Upper lobe of right lung (tissue), 1 donor: Measurements from ENCODE around the gene OR10P1. TPM values are rescaled to one million over a fixed set of nuclear protein-coding genes. Genes with fewer than 3 reads are reported as not detected.

Experiments
- ATAC-seq: fragments of 200-7000 bp; cut with Tn5 transposase; one replicate; pipeline ENCODE4 v1.9.1; 2020; ENCODE audit warnings: mild to moderate bottlenecking, moderate library complexity
- DNase-seq: peaks from one replicate; pipeline ENCODE4 v3.0.0-alpha.2; 2020
- H3K27ac ChIP-seq: fragments of 200-600 bp; one replicate; pipeline ENCODE4 v1.8.0; 2022
- H3K27me3 ChIP-seq: fragments of 200-600 bp; one replicate; pipeline ENCODE4 v1.8.0; 2022; ENCODE audit warnings: mild to moderate bottlenecking
- H3K36me3 ChIP-seq: fragments of 200-600 bp; one replicate; pipeline ENCODE4 v1.8.0; 2022
- H3K4me1 ChIP-seq: fragments of 200-600 bp; one replicate; pipeline ENCODE4 v1.8.0; 2022
- H3K4me3 ChIP-seq: fragments of 200-600 bp; one replicate; pipeline ENCODE4 v1.8.0; 2022; ENCODE audit warnings: mild to moderate bottlenecking
- H3K9me3 ChIP-seq: fragments of 200-600 bp; one replicate; pipeline ENCODE4 v1.8.0; 2022
- CTCF ChIP-seq: fragments of 200-600 bp; IDR thresholded peaks from one replicate; pipeline ENCODE4 v1.8.0; 2022; ENCODE audit warnings: antibody characterized with exemption
- intact Hi-C: fragments of 100-400 bp; cut with DNase I; formaldehyde crosslinking; loops from one replicate; pipeline ENCODE4 v1.11.0; 2022
- total RNA-seq: library from RNA; stranded (reverse); fragmentation: NEBNext Ultra II Directional; extraction: Animal tissue kit (Norgen Biotek cat#: 25700); gene quantifications from one replicate; pipeline ENCODE4 v1.2.1, GENCODE V29; 2021
- donor health status: DM: no; HTN: yes; CAD: no; lungs with severe emphysema.

OR10P1 gene
- total RNA-seq, 1 donor from 2014 or later = not detected

- no peak for TF ChIP-seq CTCF
- Histone ChIP-seq H3K27me3 (no peaks in the 10 kb centered on the region), H3K9me3 (no peaks in the 10 kb centered on the region), H3K36me3 (no peaks in the 10 kb centered on the region), H3K4me1 (no peaks in the 10 kb centered on the region), H3K27ac (no peak overlapping the region), H3K4me3 (no peak overlapping the region)
- DNase-seq (no peak), ATAC-seq (peak; percentile 30)
- intact Hi-C loops = no loop called here
These were observed 5.0 kb upstream of the OR10P1 start for GRCh38 chr12:55631733-55632132.

- peak; percentile 40 for ATAC-seq
- no peaks in the 10 kb centered on the region for H3K4me1 ChIP-seq
- intact Hi-C loops = no loop called here
These were observed 3.5 kb upstream of the OR10P1 start for GRCh38 chr12:55633151-55633550.

GRCh38 chr12:55636116-55636655 lies 506 bp upstream of the OR10P1 start:
- Histone ChIP-seq H3K4me3 (no peak overlapping the region), H3K27ac (no peak overlapping the region), H3K36me3 (no peaks in the 10 kb centered on the region), H3K4me1 (no peaks in the 10 kb centered on the region), H3K27me3 (no peaks in the 10 kb centered on the region), H3K9me3 (no peaks in the 10 kb centered on the region)
- no peak for DNase-seq
- no peak for ATAC-seq
- intact Hi-C loops = no loop called here
- no peak for TF ChIP-seq CTCF

More at GRCh38 chr12:55633151-55633550, 3.5 kb upstream of the OR10P1 start:
- no peak for TF ChIP-seq CTCF
- DNase-seq = no peak
- H3K27ac ChIP-seq = no peak overlapping the region
- H3K4me3 ChIP-seq = no peak overlapping the region
- no peaks in the 10 kb centered on the region for H3K36me3 ChIP-seq
- H3K9me3 ChIP-seq = no peaks in the 10 kb centered on the region
- H3K27me3 ChIP-seq = no peaks in the 10 kb centered on the region

GRCh38 chr12:55637467-55637866 lies 775 bp downstream of the OR10P1 start:
- H3K36me3 ChIP-seq = no peaks in the 10 kb centered on the region
- no peaks in the 10 kb centered on the region for H3K9me3 ChIP-seq
- H3K27me3 ChIP-seq = no peaks in the 10 kb centered on the region
- intact Hi-C loops = no loop called here
- H3K4me3 ChIP-seq = no peak overlapping the region
- no peaks in the 10 kb centered on the region for H3K4me1 ChIP-seq
- no peak for TF ChIP-seq CTCF
- no peak for DNase-seq
- no peak for ATAC-seq
- no peak overlapping the region for H3K27ac ChIP-seq

GRCh38 chr12:55641595-55641994 lies 4.9 kb downstream of the OR10P1 start:
- H3K27ac ChIP-seq = peak overlapping the region; percentile 48
- no peaks in the 10 kb centered on the region for H3K36me3 ChIP-seq
- no peaks in the 10 kb centered on the region for H3K4me1 ChIP-seq
- no peak for TF ChIP-seq CTCF
- H3K9me3 ChIP-seq = no peaks in the 10 kb centered on the region
- intact Hi-C loops = no loop called here
- no peak for DNase-seq
- H3K27me3 ChIP-seq = no peaks in the 10 kb centered on the region
- ATAC-seq = no peak
- H3K4me3 ChIP-seq = no peak overlapping the region

- peaks cover 2% of the 10 kb centered on the region for H3K4me1 ChIP-seq
- DNase-seq (no peak), ATAC-seq (peak; percentile 37)
- H3K4me3 ChIP-seq = no peak overlapping the region
- no peaks in the 10 kb centered on the region for H3K27me3 ChIP-seq
- H3K9me3 ChIP-seq = no peaks in the 10 kb centered on the region
- peak overlapping the region; percentile 63 for H3K27ac ChIP-seq
- no peak for TF ChIP-seq CTCF
- no peaks in the 10 kb centered on the region for H3K36me3 ChIP-seq
- intact Hi-C loops = no loop called here
These were observed 5.6 kb downstream of the OR10P1 start for GRCh38 chr12:55642267-55642666.
